GM12878 (cell line): ENCODE results near the gene CHURC1. TPM values are rescaled to one million over a fixed set of nuclear protein-coding genes. Genes with fewer than 3 reads are reported as not detected.

ENCODE experiments used
- ATAC-seq: fragments of 200-7000 bp; cut with Tn5 transposase; 3 replicates; pipeline ENCODE4 v1.9.1; 2020; ENCODE audit warnings: mild to moderate bottlenecking, moderate library complexity
- BruUV-seq: library from RNA; stranded (reverse); fragments of 400-500 nt; replicated peaks from 2 replicates; lab custom pipeline; 2021; lab: Mats Ljungman, UMichigan
- CTCF ChIA-PET: fragments of 300-600 bp; sonication (Branson Sonifier 250); formaldehyde crosslinking; extraction: SDS; loops from one replicate; lab custom pipeline; 2021; ENCODE audit warnings: inconsistent platforms; lab: Yijun Ruan, JAX
- POLR2A ChIA-PET: fragments of 350-600 bp; formaldehyde crosslinking; extraction: SDS; loops from one replicate; lab custom pipeline; 2021; ENCODE audit warnings: inconsistent platforms; lab: Charles Lee
- RAD21 ChIA-PET: fragments of 300-600 bp; sonication (Branson Sonifier 250); formaldehyde crosslinking; loops from one replicate; lab custom pipeline; 2023; ENCODE audit warnings: antibody characterized with exemption; ENCODE audit not compliant: unreplicated experiment; lab: Charles Lee
- SMC1A ChIA-PET: fragments of 300-600 bp; sonication (Branson Sonifier 250); formaldehyde crosslinking; loops from one replicate; lab custom pipeline; 2023; ENCODE audit not compliant: unreplicated experiment, uncharacterized antibody; lab: Charles Lee
- DNase-seq: peaks from one replicate; pipeline ENCODE4 v3.0.0-alpha.2; 2011; ENCODE audit warnings: low read depth, low spot score
- FAIRE-seq: peaks from 3 replicates; lab custom pipeline; 2011; peaks lifted over from hg19 to GRCh38; lab: Jason Lieb, UNC
- H2AFZ ChIP-seq: 2 replicates; pipeline ENCODE4 v1.6.0; 2011; ENCODE audit warnings: low read depth, low read length, control low read depth; ENCODE audit not compliant: control insufficient read depth
- H3K27ac ChIP-seq: 2 replicates; pipeline ENCODE4 v1.5.1; 2011; ENCODE audit warnings: control low read depth; ENCODE audit not compliant: control insufficient read depth, insufficient read depth
- H3K27me3 ChIP-seq, 2 experiments: replicated peaks in 1 of 2; 2 replicates each; pipeline versions ENCODE4 v1.6.0 to v1.6.1; 2011; ENCODE audit warnings: low read length in 1 of 2; ENCODE audit not compliant: control insufficient read depth in 2 of 2, insufficient read depth in 2 of 2
- H3K36me3 ChIP-seq, 2 experiments: 2 replicates each; pipeline ENCODE4 v1.5.1; 2011; ENCODE audit warnings: low read length in 1 of 2; ENCODE audit not compliant: control insufficient read depth in 2 of 2, insufficient read depth in 2 of 2
- H3K4me1 ChIP-seq: 2 replicates; pipeline ENCODE4 v1.6.1; 2011; ENCODE audit warnings: mild to moderate bottlenecking, low read length, moderate library complexity, mixed read lengths; ENCODE audit not compliant: control insufficient read depth, insufficient read depth
- H3K4me2 ChIP-seq: 2 replicates; pipeline ENCODE4 v1.6.0; 2011; ENCODE audit warnings: control low read depth; ENCODE audit not compliant: control insufficient read depth, insufficient read depth
- H3K4me3 ChIP-seq: fragments of 200-600 bp; sonication (generic); 2 replicates; pipeline ENCODE4 v1.5.1; 2016
- H3K79me2 ChIP-seq: 2 replicates; pipeline ENCODE4 v1.6.0; 2011; ENCODE audit warnings: low read length; ENCODE audit not compliant: control insufficient read depth, insufficient read depth
- H3K9ac ChIP-seq: 2 replicates; pipeline ENCODE4 v1.8.0; 2011; ENCODE audit warnings: low read length, control low read depth, mixed read lengths; ENCODE audit not compliant: control insufficient read depth, insufficient read depth
- H3K9me3 ChIP-seq: replicated peaks from 3 replicates; pipeline ENCODE4 v1.5.1; 2011; ENCODE audit warnings: mild to moderate bottlenecking, low read length; ENCODE audit not compliant: control insufficient read depth, insufficient read depth
- H4K20me1 ChIP-seq: 2 replicates; pipeline ENCODE4 v1.6.0; 2011; ENCODE audit not compliant: control insufficient read depth, insufficient read depth
- IKZF2 ChIP-seq, 2 experiments: fragments of 450-650 bp; IDR thresholded peaks; 2 replicates each; pipeline ENCODE4 v1.6.1; 2017; ENCODE audit warnings: mild to moderate bottlenecking in 2 of 2, moderate library complexity in 2 of 2
- IRF4 ChIP-seq: IDR thresholded peaks from 2 replicates; pipeline ENCODE4 v1.6.1; 2011; ENCODE audit warnings: low read depth, low read length
- JUND ChIP-seq: IDR thresholded peaks from 2 replicates; pipeline ENCODE4 v1.6.1; 2012; ENCODE audit warnings: low read depth, mild to moderate bottlenecking, low read length, improper control_type of control experiment, moderate library complexity
- KDM1A ChIP-seq: fragments of 200-600 bp; sonication (generic); IDR thresholded peaks from 2 replicates; pipeline ENCODE4 v1.6.1; 2016; ENCODE audit warnings: borderline replicate concordance
- RB1 ChIP-seq: fragments of 450-650 bp; formaldehyde crosslinking; IDR thresholded peaks from 2 replicates; pipeline ENCODE4 v1.6.1; 2017; ENCODE audit warnings: mild to moderate bottlenecking, borderline replicate concordance
- RELA ChIP-seq: fragments of 450-650 bp; IDR thresholded peaks from 2 replicates; pipeline ENCODE4 v1.8.0; 2014; ENCODE audit warnings: borderline replicate concordance; ENCODE audit not compliant: partially characterized antibody
- RFX5 ChIP-seq: IDR thresholded peaks from 2 replicates; pipeline ENCODE4 v1.6.1; 2011; ENCODE audit warnings: low read depth, low read length, improper control_type of control experiment
- WGBS: methylation state at CpG from one replicate; pipeline ENCODE4 v1.1.6; 2016; ENCODE audit warnings: low lambda C conversion rate; ENCODE audit not compliant: insufficient replicate concordance, insufficient coverage; ENCODE audit errors: missing lambda C conversion rate; 5-methylcytosine and 5-hydroxymethylcytosine counted together
- in situ Hi-C: fragments of 300-500 bp; cut with MboI; formaldehyde crosslinking; loops from 9 replicates; pipeline ENCODE4 v1.14.3; 2018; ENCODE audit warnings: mixed read lengths
- intact Hi-C: fragments of 100-400 bp; cut with micrococcal nuclease; formaldehyde crosslinking; loops from one replicate; pipeline ENCODE4 v1.14.2; 2022; ENCODE audit not compliant: unreplicated experiment
- polyA plus RNA-seq, 11 experiments: library from polyadenylated mRNA; depleted of rRNA in 4 of 11; unstranded in 6 of 11; stranded (reverse) in 5 of 11; fragments of >200 nt; fragmentation: Nextera tagmentation in 4 of 11; fragmentation: Illumina TruSeq in 1 of 11; extraction: Ambion mirVana in 4 of 11; extraction: Trizol in 1 of 11; gene quantifications; 1 replicate in 1 of 11; 2 replicates in 10 of 11; pipeline versions ENCODE4 v1.2.1 to v1.2.3, GENCODE V29; 2011 to 2016; ENCODE audit warnings: inconsistent platforms in 2 of 11, missing spikeins in 2 of 11, low read depth in 1 of 11
- total RNA-seq, 4 experiments: library from RNA; depleted of rRNA in 3 of 4; stranded (reverse); fragments of >200 nt in 3 of 4; fragmentation: Illumina TruSeq in 1 of 4; extraction: Trizol in 1 of 4; gene quantifications; 2 replicates each; pipeline versions ENCODE4 v1.2.1 to v1.2.3, GENCODE V29; 2013 to 2021
- TF ChIP-seq, protein P1 (sequence below): IDR thresholded peaks from 2 replicates; pipeline ENCODE4 v1.6.1; 2012; ENCODE audit warnings: low read depth, low read length, improper control_type of control experiment
- TF ChIP-seq, protein P2 (sequence below): fragments of 450-650 bp; IDR thresholded peaks from 2 replicates; pipeline ENCODE4 v1.6.1; 2017; ENCODE audit warnings: mild to moderate bottlenecking, low read depth, inconsistent platforms; ENCODE audit not compliant: poor library complexity, severe bottlenecking

CHURC1 gene
- total and polyA plus RNA-seq, 10 of the 15 experiments (the other 5 are each of a cell fraction or from before 2014, with no cell fraction given) = 41.0 to 421 (median 140) TPM

DNA sequence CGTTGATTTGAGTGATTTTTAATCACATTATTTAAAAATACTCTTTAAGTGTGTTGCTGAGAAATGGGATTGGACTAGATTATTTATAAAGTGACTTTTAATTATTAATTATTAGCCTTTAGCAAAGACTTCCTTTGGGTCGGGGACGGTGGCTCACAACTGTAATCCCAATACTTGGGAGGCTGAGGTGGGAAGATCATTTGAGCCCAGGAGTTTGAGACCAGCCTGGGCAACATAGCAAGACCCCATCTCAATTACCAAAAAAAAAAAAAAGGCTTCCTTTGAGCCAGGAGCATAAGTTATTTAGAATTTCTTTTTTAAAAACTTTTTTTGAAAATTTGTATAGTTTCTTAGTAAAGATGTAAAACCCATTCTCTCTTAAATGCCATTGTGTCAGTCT lies 8.8 kb downstream of the CHURC1 start:
- Histone ChIP-seq H3K4me2 (no peak overlapping the region), H3K9me3 (no peaks in the 10 kb centered on the region; the same call in 2 of the 3 replicates), H3K27ac (no peak overlapping the region), H3K4me1 (peaks cover 3% of the 10 kb centered on the region), H3K36me3 (peaks cover 2 to 17% of the 10 kb centered on the region in 2 experiments; a peak in 2 of 4 replicates), H2AFZ (no peak overlapping the region), H3K9ac (no peak overlapping the region), H4K20me1 (no peaks in the 10 kb centered on the region), H3K27me3 (no peaks in the 10 kb centered on the region), H3K4me3 (no peak overlapping the region), H3K79me2 (peaks cover 28% of the 10 kb centered on the region)
- no TSS peak for BruUV-seq
- ATAC-seq = no peak
- ChIA-PET CTCF (interaction anchor here (1.1 to 2.9 kb wide), 3 partner anchors 9 to 31 kb away, joined by 3 to 10 read pairs (median 9); no protein-coding TSS in a partner anchor), RAD21 (interaction anchor here (0.7 to 1.2 kb wide), 2 partner anchors 13 to 579 kb away, joined by 3 read pairs; no protein-coding TSS in a partner anchor), SMC1A (interaction anchor here (0.7 to 2.9 kb wide), 3 partner anchors 9 to 32 kb away, joined by 3 to 14 read pairs (median 5); no protein-coding TSS in a partner anchor), POLR2A (no interaction called here)
- TF ChIP-seq RELA (no peak), RB1 (no peak), IRF4 (no peak), JUND (no peak), KDM1A (no peak), RFX5 (no peak), IKZF2 (IDR thresholded peaks at IDR 0.05) (no peak)
- TF ChIP-seq, protein P1, sequence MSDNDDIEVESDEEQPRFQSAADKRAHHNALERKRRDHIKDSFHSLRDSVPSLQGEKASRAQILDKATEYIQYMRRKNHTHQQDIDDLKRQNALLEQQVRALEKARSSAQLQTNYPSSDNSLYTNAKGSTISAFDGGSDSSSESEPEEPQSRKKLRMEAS = no peak
- TF ChIP-seq, protein P2, sequence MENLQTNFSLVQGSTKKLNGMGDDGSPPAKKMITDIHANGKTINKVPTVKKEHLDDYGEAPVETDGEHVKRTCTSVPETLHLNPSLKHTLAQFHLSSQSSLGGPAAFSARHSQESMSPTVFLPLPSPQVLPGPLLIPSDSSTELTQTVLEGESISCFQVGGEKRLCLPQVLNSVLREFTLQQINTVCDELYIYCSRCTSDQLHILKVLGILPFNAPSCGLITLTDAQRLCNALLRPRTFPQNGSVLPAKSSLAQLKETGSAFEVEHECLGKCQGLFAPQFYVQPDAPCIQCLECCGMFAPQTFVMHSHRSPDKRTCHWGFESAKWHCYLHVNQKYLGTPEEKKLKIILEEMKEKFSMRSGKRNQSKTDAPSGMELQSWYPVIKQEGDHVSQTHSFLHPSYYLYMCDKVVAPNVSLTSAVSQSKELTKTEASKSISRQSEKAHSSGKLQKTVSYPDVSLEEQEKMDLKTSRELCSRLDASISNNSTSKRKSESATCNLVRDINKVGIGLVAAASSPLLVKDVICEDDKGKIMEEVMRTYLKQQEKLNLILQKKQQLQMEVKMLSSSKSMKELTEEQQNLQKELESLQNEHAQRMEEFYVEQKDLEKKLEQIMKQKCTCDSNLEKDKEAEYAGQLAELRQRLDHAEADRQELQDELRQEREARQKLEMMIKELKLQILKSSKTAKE = no peak
- DNase-seq = no peak
- WGBS = 81% methylated on average over 3 of the region's 3 CpGs
- in situ Hi-C loops (no loop called here), intact Hi-C loops (no loop called here)
- no peak for FAIRE-seq
